SK-N-SH (cell line): Measurements from ENCODE around the gene ALDH3A2. TPM values are rescaled to one million over a fixed set of nuclear protein-coding genes. Genes with fewer than 3 reads are reported as not detected.

ENCODE experiments used
- CTCF ChIA-PET: fragments of 300-600, 350-600 bp; formaldehyde crosslinking; extraction: SDS; loops from one replicate; lab custom pipeline; 2021; lab: Yijun Ruan, JAX
- POLR2A ChIA-PET: fragments of 350-600 bp; sonication (Branson Sonifier 250); formaldehyde crosslinking; extraction: SDS; loops from one replicate; lab custom pipeline; 2020; ENCODE audit warnings: antibody characterized with exemption, inconsistent platforms; lab: Yijun Ruan, JAX
- DNase-seq: peaks from one replicate; pipeline ENCODE4 v3.0.0; 2012
- H2AFZ ChIP-seq: fragments of 200-600 bp; sonication (generic); 2 replicates; pipeline ENCODE4 v1.8.1; 2016; ENCODE audit warnings: antibody characterized with exemption, mild to moderate bottlenecking, low read depth
- H3F3A ChIP-seq: fragments of 200-600 bp; sonication (generic); replicated peaks from 2 replicates; pipeline ENCODE3; 2016; ENCODE audit warnings: antibody characterized with exemption, mild to moderate bottlenecking; ENCODE audit not compliant: insufficient read depth
- H3K27ac ChIP-seq, 2 experiments: fragments of 200-500 bp in 1 of 2; fragments of 200-600 bp in 1 of 2; sonication (Bioruptor generic) in 1 of 2; sonication (generic), shearing (Covaris generic) in 1 of 2; 2 replicates each; pipeline versions ENCODE4 v1.5.1 to v1.6.1; 2014 to 2016; ENCODE audit warnings: low read depth in 2 of 2, inconsistent platforms in 1 of 2, low read length in 1 of 2, mild to moderate bottlenecking in 1 of 2, mixed read lengths in 1 of 2
- H3K27me3 ChIP-seq: fragments of 200-600 bp; sonication (generic), shearing (Covaris generic); 2 replicates; pipeline ENCODE4 v1.6.1; 2016; ENCODE audit warnings: mixed run types; ENCODE audit not compliant: insufficient read depth
- H3K36me3 ChIP-seq, 2 experiments: fragments of 200-500 bp in 1 of 2; fragments of 200-600 bp in 1 of 2; sonication (Bioruptor generic) in 1 of 2; sonication (generic) in 1 of 2; replicated peaks in 1 of 2; 2 replicates each; pipeline versions ENCODE3 to v1.5.1; 2014 to 2016; ENCODE audit warnings: low read length in 1 of 2, mild to moderate bottlenecking in 1 of 2; ENCODE audit not compliant: insufficient read depth in 2 of 2, control insufficient read depth in 1 of 2
- H3K4me1 ChIP-seq, 2 experiments: fragments of 200-500 bp in 1 of 2; fragments of 200-600 bp in 1 of 2; sonication (Bioruptor generic) in 1 of 2; sonication (generic), shearing (Covaris generic) in 1 of 2; 2 replicates each; pipeline versions ENCODE4 v1.5.1 to v1.6.1; 2014 to 2016; ENCODE audit warnings: low read depth in 1 of 2, low read length in 1 of 2, mixed run types in 1 of 2; ENCODE audit not compliant: insufficient read depth in 2 of 2, control insufficient read depth in 1 of 2
- H3K4me2 ChIP-seq: fragments of 200-600 bp; sonication (generic), shearing (Covaris generic); 2 replicates; pipeline ENCODE4 v1.6.1; 2017; ENCODE audit warnings: mixed run types
- H3K4me3 ChIP-seq, 2 experiments: fragments of 200-500 bp in 1 of 2; fragments of 200-600 bp in 1 of 2; sonication (Bioruptor generic) in 1 of 2; sonication (generic), shearing (Covaris generic) in 1 of 2; 2 replicates each; pipeline versions ENCODE4 v1.5.1 to v1.8.1; 2014 to 2016; ENCODE audit warnings: low read depth in 2 of 2, inconsistent platforms in 1 of 2, low read length in 1 of 2, mild to moderate bottlenecking in 1 of 2, mixed read lengths in 1 of 2, moderate library complexity in 1 of 2
- H3K79me2 ChIP-seq: fragments of 200-600 bp; sonication (generic); 2 replicates; pipeline ENCODE4 v1.8.1; 2017; ENCODE audit warnings: mild to moderate bottlenecking; ENCODE audit not compliant: insufficient read depth
- H3K9ac ChIP-seq: fragments of 200-600 bp; sonication (generic); 2 replicates; pipeline ENCODE4 v1.6.1; 2017; ENCODE audit warnings: mixed run types
- H3K9me2 ChIP-seq: fragments of 200-600 bp; sonication (generic); 2 replicates; pipeline ENCODE4 v1.6.1; 2017; ENCODE audit warnings: mixed run types
- H3K9me3 ChIP-seq: fragments of 200-600 bp; sonication (generic); 2 replicates; pipeline ENCODE4 v1.6.1; 2017; ENCODE audit warnings: mixed run types, mild to moderate bottlenecking, moderate library complexity
- H4K20me1 ChIP-seq: fragments of 200-600 bp; sonication (generic); 2 replicates; pipeline ENCODE4 v1.6.1; 2017; ENCODE audit warnings: mild to moderate bottlenecking, mixed run types; ENCODE audit not compliant: insufficient read depth
- ELF1 ChIP-seq: IDR thresholded peaks from 2 replicates; pipeline ENCODE4 v1.4.0; 2012
- GABPA ChIP-seq: IDR thresholded peaks from 2 replicates; pipeline ENCODE4 v1.4.0; 2012; ENCODE audit warnings: low read depth, mild to moderate bottlenecking
- MAX ChIP-seq: IDR thresholded peaks from 2 replicates; pipeline ENCODE4 v1.4.0; 2012; ENCODE audit warnings: low read depth
- MEF2A ChIP-seq: IDR thresholded peaks from 2 replicates; pipeline ENCODE4 v1.4.0; 2012; ENCODE audit warnings: low read depth, borderline replicate concordance
- NFIC ChIP-seq: IDR thresholded peaks from 2 replicates; pipeline ENCODE4 v1.4.0; 2012; ENCODE audit warnings: borderline replicate concordance
- PBX3 ChIP-seq: IDR thresholded peaks from 2 replicates; pipeline ENCODE4; 2012
- RAD21 ChIP-seq: IDR thresholded peaks from 2 replicates; pipeline ENCODE4 v1.6.1; 2012; ENCODE audit warnings: mild to moderate bottlenecking, low read length
- REST ChIP-seq: IDR thresholded peaks from 2 replicates; pipeline ENCODE4 v1.6.1; 2012; ENCODE audit warnings: mild to moderate bottlenecking, low read depth, low read length, moderate library complexity
- RFX5 ChIP-seq: IDR thresholded peaks from 2 replicates; pipeline ENCODE4 v1.6.1; 2012; ENCODE audit warnings: mild to moderate bottlenecking, improper control_type of control experiment, low read length
- SMC3 ChIP-seq: IDR thresholded peaks from 2 replicates; pipeline ENCODE4 v1.6.1; 2012; ENCODE audit warnings: low read depth, low read length, improper control_type of control experiment
- TAF1 ChIP-seq: IDR thresholded peaks from 2 replicates; pipeline ENCODE4 v1.6.1; 2012; ENCODE audit warnings: low read depth, mild to moderate bottlenecking, low read length, moderate library complexity, borderline replicate concordance
- USF1 ChIP-seq: IDR thresholded peaks from 2 replicates; pipeline ENCODE4 v1.4.0; 2012; ENCODE audit warnings: low read depth, borderline replicate concordance
- USF2 ChIP-seq: fragments of 150-350 bp; IDR thresholded peaks from 2 replicates; pipeline ENCODE4 v1.6.1; 2017; ENCODE audit warnings: antibody characterized with exemption, low read length, low read depth, borderline replicate concordance
- ZBTB33 ChIP-seq: IDR thresholded peaks from 2 replicates; pipeline ENCODE4 v1.4.0; 2012; ENCODE audit warnings: low read depth, borderline replicate concordance
- WGBS: methylation state at CpG from one replicate; pipeline ENCODE4 v1.1.6; 2017; ENCODE audit warnings: low lambda C conversion rate; 5-methylcytosine and 5-hydroxymethylcytosine counted together
- polyA plus RNA-seq, 3 experiments: library from polyadenylated mRNA; depleted of rRNA; stranded (reverse); fragments of >200 nt; gene quantifications; 2 replicates each; pipeline ENCODE4 v1.2.3, GENCODE V29; 2012

The ALDH3A2 gene
- polyA plus RNA-seq, 1 of the 3 experiments (the other 2 are of a cell fraction), result 16.6 TPM

- POLR2A ChIA-PET, result no interaction called here
Measured at GRCh38 chr17:19610879-19611278, 37.7 kb upstream of the ALDH3A2 start.

More at GRCh38 chr17:19610879-19611278, 37.7 kb upstream of the ALDH3A2 start:
- CTCF ChIA-PET, result no interaction called here
- Histone ChIP-seq H3F3A (peaks cover 5% of the 10 kb centered on the region), H3K79me2 (no peaks in the 10 kb centered on the region), H3K9me2 (no peaks in the 10 kb centered on the region), H3K27ac (no peak overlapping the region), H4K20me1 (no peaks in the 10 kb centered on the region), H3K4me1 (no peaks in the 10 kb centered on the region), H3K27me3 (no peaks in the 10 kb centered on the region), H3K4me2 (no peak overlapping the region), H3K36me3 (no peaks in the 10 kb centered on the region), H2AFZ (no peak overlapping the region), H3K9ac (no peak overlapping the region), H3K9me3 (no peaks in the 10 kb centered on the region), H3K4me3 (no peak overlapping the region)
- TF ChIP-seq USF2 (no peak), NFIC (no peak), RAD21 (no peak), ELF1 (no peak), SMC3 (no peak), REST (no peak), GABPA (no peak), USF1 (no peak), MEF2A (no peak), TAF1 (no peak), MAX (no peak), PBX3 (no peak), RFX5 (no peak), ZBTB33 (no peak)
- WGBS, result 73% methylated on average over 5 of the region's 5 CpGs
- no peak for DNase-seq
